Natural killer cell (primary cell): ENCODE measurements around the gene DGLUCY. TPM values are rescaled to one million over a fixed set of nuclear protein-coding genes. Genes with fewer than 3 reads are reported as not detected.

Source experiments
- ATAC-seq, 3 donors: fragments of 150-1000 bp in 2 of 3; fragments of 200-7000 bp in 1 of 3; cut with Tn5 transposase; 1 replicate in 1 of 3; 2 replicates in 2 of 3; pipeline ENCODE4 v1.10.0; 2021; ENCODE audit warnings: mild to moderate bottlenecking in 2 of 3, moderate library complexity in 2 of 3
- DNase-seq, 2 donors: peaks; one replicate each; pipeline versions ENCODE4 v3.0.0 to v3.0.0-alpha.2; 2013 to 2021; ENCODE audit warnings: mixed read lengths in 1 of 2
- H3K27ac ChIP-seq: one replicate; pipeline ENCODE4 v1.5.1; 2013; ENCODE audit warnings: mild to moderate bottlenecking, low read length
- H3K27me3 ChIP-seq: one replicate; pipeline ENCODE4 v1.6.1; 2013; ENCODE audit warnings: low read length; ENCODE audit not compliant: control insufficient read depth, insufficient read depth
- H3K36me3 ChIP-seq: one replicate; pipeline ENCODE4 v1.6.1; 2013; ENCODE audit warnings: low read length; ENCODE audit not compliant: control insufficient read depth, insufficient read depth
- H3K4me1 ChIP-seq: one replicate; pipeline ENCODE4 v1.6.1; 2013; ENCODE audit warnings: low read length; ENCODE audit not compliant: control insufficient read depth, insufficient read depth
- H3K4me3 ChIP-seq: one replicate; pipeline ENCODE4 v1.5.1; 2013; ENCODE audit warnings: low read length
- H3K9me3 ChIP-seq: one replicate; pipeline ENCODE4 v1.6.1; 2013; ENCODE audit warnings: low read length; ENCODE audit not compliant: control insufficient read depth, insufficient read depth
- H3K27ac Mint-ChIP-seq, 2 donors: one replicate each; pipeline ENCODE4 v1.8.0; 2022; ENCODE audit warnings: mild to moderate bottlenecking in 2 of 2, mixed read lengths in 2 of 2, moderate library complexity in 1 of 2
- H3K27me3 Mint-ChIP-seq, 2 donors: one replicate each; pipeline ENCODE4 v1.8.0; 2022; ENCODE audit warnings: low read depth in 2 of 2, mixed read lengths in 2 of 2
- H3K36me3 Mint-ChIP-seq: one replicate; pipeline ENCODE4 v1.8.0; 2022; ENCODE audit warnings: mixed read lengths
- H3K4me1 Mint-ChIP-seq, 2 donors: one replicate each; pipeline ENCODE4 v1.8.0; 2022; ENCODE audit warnings: mixed read lengths in 2 of 2
- H3K4me3 Mint-ChIP-seq: one replicate; pipeline ENCODE4 v1.8.0; 2022; ENCODE audit warnings: mild to moderate bottlenecking, moderate library complexity, mixed read lengths
- H3K9me3 Mint-ChIP-seq, 2 donors: one replicate each; pipeline ENCODE4 v1.8.0; 2022; ENCODE audit warnings: mixed read lengths in 2 of 2
- WGBS: methylation state at CpG from one replicate; pipeline ENCODE4 v1.1.7; 2013; ENCODE audit warnings: missing lambda C conversion rate; ENCODE audit not compliant: insufficient coverage; 5-methylcytosine and 5-hydroxymethylcytosine counted together
- intact Hi-C: fragments of 100-400 bp; cut with micrococcal nuclease; formaldehyde crosslinking; loops from one replicate; pipeline ENCODE4 v1.14.2; 2022
- total RNA-seq, 4 donors: library from RNA; stranded (reverse); fragments of 120-200 nt in 1 of 4; gene quantifications; one replicate each; pipeline versions ENCODE4 v1.2.3 to v1.2.4, GENCODE V29; 2013 to 2022
- TF ChIP-seq, protein P1 (sequence below): fragments of 200-600 bp; IDR thresholded peaks from one replicate; pipeline ENCODE4 v1.8.0; 2022; ENCODE audit warnings: antibody characterized with exemption

DGLUCY gene
- total RNA-seq, 3 donors from 2014 or later (not counting 1 experiment from before 2014, with no cell fraction given): 108 to 142 (median 110) TPM

GRCh38 chr14:91142214-91142668 is 28.4 kb downstream of the DGLUCY start:
- H3K27ac ChIP-seq: peak overlapping the region; percentile 50
- TF ChIP-seq, protein P1, sequence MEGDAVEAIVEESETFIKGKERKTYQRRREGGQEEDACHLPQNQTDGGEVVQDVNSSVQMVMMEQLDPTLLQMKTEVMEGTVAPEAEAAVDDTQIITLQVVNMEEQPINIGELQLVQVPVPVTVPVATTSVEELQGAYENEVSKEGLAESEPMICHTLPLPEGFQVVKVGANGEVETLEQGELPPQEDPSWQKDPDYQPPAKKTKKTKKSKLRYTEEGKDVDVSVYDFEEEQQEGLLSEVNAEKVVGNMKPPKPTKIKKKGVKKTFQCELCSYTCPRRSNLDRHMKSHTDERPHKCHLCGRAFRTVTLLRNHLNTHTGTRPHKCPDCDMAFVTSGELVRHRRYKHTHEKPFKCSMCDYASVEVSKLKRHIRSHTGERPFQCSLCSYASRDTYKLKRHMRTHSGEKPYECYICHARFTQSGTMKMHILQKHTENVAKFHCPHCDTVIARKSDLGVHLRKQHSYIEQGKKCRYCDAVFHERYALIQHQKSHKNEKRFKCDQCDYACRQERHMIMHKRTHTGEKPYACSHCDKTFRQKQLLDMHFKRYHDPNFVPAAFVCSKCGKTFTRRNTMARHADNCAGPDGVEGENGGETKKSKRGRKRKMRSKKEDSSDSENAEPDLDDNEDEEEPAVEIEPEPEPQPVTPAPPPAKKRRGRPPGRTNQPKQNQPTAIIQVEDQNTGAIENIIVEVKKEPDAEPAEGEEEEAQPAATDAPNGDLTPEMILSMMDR: no peak
- H3K27ac Mint-ChIP-seq: peak overlapping the region; percentile 62 to 72
- H3K4me3 ChIP-seq: no peak overlapping the region
- peak overlapping the region; percentile 13 for H3K4me3 Mint-ChIP-seq
- H3K9me3 Mint-ChIP-seq: no peaks in the 10 kb centered on the region
- no peaks in the 10 kb centered on the region for H3K27me3 Mint-ChIP-seq
- peaks cover 29 to 52% of the 10 kb centered on the region in 2 donors for H3K4me1 Mint-ChIP-seq
- H3K36me3 Mint-ChIP-seq: no peaks in the 10 kb centered on the region
- 0% methylated on average over 1 of the region's 1 CpG for WGBS
- intact Hi-C loops: no loop called here
- H3K36me3 ChIP-seq: peaks cover 12% of the 10 kb centered on the region
- H3K9me3 ChIP-seq: no peaks in the 10 kb centered on the region
- no peaks in the 10 kb centered on the region for H3K27me3 ChIP-seq
- peaks cover 23% of the 10 kb centered on the region for H3K4me1 ChIP-seq
- ATAC-seq: peak; percentile 66 to 75 (median 69)
- peak in 1 of 2 donors; percentile 37 for DNase-seq

GRCh38 chr14:91143862-91144261 is 30.0 kb downstream of the DGLUCY start:
- H3K4me1 ChIP-seq: peaks cover 23% of the 10 kb centered on the region
- Mint-ChIP-seq H3K9me3 (no peaks in the 10 kb centered on the region), H3K27ac (peak overlapping the region; percentile 12 to 75), H3K27me3 (no peaks in the 10 kb centered on the region), H3K4me1 (peaks cover 29 to 47% of the 10 kb centered on the region in 2 donors), H3K36me3 (no peaks in the 10 kb centered on the region), H3K4me3 (no peak overlapping the region)
- H3K4me3 ChIP-seq: no peak overlapping the region
- H3K27me3 ChIP-seq: no peaks in the 10 kb centered on the region
- peaks cover 20% of the 10 kb centered on the region for H3K36me3 ChIP-seq
- DNase-seq (no peak), ATAC-seq (no peak)
- TF ChIP-seq, protein P1: no peak
- 91% methylated on average over 8 of the region's 8 CpGs for WGBS
- no peaks in the 10 kb centered on the region for H3K9me3 ChIP-seq
- no peak overlapping the region for H3K27ac ChIP-seq
- intact Hi-C loops: no loop called here

GRCh38 chr14:91144425-91145145 is 30.7 kb downstream of the DGLUCY start:
- Histone ChIP-seq H3K9me3 (no peaks in the 10 kb centered on the region), H3K27ac (no peak overlapping the region), H3K4me1 (peaks cover 23% of the 10 kb centered on the region), H3K36me3 (peaks cover 23% of the 10 kb centered on the region), H3K4me3 (no peak overlapping the region), H3K27me3 (no peaks in the 10 kb centered on the region)
- Mint-ChIP-seq H3K27me3 (no peaks in the 10 kb centered on the region), H3K36me3 (no peaks in the 10 kb centered on the region), H3K4me1 (peaks cover 29 to 47% of the 10 kb centered on the region in 2 donors), H3K27ac (peak overlapping the region; percentile 12 to 75), H3K9me3 (no peaks in the 10 kb centered on the region), H3K4me3 (no peak overlapping the region)
- TF ChIP-seq, protein P1: no peak
- WGBS: 70% methylated on average over 4 of the region's 5 CpGs
- DNase-seq: no peak
- intact Hi-C loops: no loop called here
- no peak for ATAC-seq
